ENCODE results near the gene GPR141.

DNA sequence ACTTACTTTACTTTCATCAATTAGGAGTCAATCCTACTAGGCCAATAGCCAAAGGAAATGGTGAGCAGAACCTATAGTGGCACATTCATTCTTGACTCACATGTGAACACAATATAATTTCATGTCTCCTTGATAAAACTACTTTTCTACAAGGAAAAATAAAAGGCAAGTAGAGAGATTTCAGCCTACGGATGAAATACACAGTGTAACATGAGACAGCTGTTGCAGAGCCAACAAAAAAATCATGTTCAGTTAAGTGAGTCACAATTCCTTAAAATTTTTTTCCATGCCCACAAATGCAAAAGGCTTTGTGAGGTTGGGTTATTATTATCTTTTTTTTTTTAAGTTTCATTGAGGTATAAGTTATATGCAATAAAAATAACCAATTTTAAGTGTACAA is 54.8 kb downstream of the GPR141 start:
- TF ChIP-seq, protein P1, sequence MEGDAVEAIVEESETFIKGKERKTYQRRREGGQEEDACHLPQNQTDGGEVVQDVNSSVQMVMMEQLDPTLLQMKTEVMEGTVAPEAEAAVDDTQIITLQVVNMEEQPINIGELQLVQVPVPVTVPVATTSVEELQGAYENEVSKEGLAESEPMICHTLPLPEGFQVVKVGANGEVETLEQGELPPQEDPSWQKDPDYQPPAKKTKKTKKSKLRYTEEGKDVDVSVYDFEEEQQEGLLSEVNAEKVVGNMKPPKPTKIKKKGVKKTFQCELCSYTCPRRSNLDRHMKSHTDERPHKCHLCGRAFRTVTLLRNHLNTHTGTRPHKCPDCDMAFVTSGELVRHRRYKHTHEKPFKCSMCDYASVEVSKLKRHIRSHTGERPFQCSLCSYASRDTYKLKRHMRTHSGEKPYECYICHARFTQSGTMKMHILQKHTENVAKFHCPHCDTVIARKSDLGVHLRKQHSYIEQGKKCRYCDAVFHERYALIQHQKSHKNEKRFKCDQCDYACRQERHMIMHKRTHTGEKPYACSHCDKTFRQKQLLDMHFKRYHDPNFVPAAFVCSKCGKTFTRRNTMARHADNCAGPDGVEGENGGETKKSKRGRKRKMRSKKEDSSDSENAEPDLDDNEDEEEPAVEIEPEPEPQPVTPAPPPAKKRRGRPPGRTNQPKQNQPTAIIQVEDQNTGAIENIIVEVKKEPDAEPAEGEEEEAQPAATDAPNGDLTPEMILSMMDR (IDR thresholded peaks at IDR 0.05): no peak
- no peak for TF ChIP-seq POLR2A (IDR thresholded peaks at IDR 0.05)
- no peak for TF ChIP-seq EP300 (IDR thresholded peaks at IDR 0.05)

Data from suprapubic skin (tissue), 3 donors.